CD4-positive, alpha-beta T cell treated with Interleukin-21 for 1 hour (primary cell): Measurements from ENCODE around the gene PADI4.
A peak's percentile ranks its signal among the peaks of the same experiment; 100 is the strongest.
"Not testable (repeated sequence)": the region's sequence is repeated elsewhere in the genome, so short reads cannot be mapped to it uniquely, and the experiment has no call there.

Experiments used
- DNase-seq: peaks from one replicate; pipeline ENCODE4 v3.0.0-alpha.2; 2020

PADI4 gene

DNA sequence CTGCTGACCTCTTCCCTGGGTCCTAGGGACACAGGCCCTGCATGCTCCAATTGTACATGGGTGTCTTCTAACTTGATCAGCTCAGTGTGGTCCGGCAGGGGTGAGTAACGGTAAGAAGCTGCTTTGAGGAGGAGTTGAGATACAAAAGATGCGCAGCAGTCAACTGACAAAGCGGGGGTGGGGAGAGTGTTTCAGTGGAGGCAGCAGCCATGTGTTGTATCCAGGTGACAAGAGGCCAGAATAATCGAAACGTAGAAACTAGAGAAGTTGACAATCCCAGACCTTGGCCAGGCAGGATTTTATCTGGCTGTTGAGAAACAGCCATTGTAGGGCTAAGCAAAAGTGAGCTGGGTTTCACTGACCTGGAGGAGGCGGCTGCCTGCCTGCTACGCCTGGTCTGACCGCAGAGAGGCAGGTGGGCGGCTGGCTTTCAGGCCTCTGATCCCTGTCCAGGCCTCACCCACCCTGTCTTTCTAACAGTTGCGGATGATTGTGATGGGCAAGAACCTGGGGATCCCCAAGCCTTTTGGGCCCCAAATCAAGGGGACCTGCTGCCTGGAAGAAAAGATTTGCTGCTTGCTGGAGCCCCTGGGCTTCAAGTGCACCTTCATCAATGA lies 92.8 kb downstream of the PADI4 start:
- no peak for DNase-seq

DNA sequence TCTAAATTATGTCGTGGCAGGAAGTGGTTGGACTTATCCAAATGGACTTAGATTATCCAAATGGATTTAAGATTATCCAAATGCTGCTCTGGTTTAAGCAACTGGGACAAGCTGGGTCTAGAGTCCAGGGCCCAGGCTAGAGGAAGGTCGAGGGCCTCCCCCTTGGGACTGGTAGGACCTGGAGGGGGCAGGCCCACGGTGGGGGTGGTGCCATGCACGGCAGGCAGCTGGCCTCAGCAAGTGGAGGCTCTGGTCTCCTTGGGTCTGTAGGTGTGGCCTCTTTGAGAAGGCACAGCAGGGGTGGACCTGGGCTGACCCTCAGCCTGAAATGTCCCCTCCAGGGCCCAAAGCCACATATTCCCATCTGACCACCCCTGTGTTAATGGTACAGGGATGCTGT lies 93.8 kb downstream of the PADI4 start:
- no peak for DNase-seq

DNA sequence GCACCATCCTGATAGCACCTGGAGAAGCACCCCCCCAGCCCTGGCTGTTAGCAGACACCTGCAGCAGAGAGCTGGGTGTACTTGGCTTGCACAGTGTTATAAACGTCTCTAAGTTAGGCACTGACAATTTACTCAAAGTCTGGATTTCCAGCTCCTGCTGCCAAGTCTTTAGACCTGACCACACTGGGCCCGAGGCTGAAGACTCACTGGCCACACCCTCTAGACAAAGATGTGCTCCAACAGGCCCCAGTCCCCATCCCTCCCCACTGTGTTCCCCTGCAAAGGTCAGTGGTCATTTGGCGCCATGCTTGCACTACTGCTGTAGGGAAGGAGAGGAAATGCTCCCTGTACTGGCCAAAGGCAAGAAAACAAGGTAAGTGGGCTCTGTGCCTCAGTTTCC lies 95.1 kb downstream of the PADI4 start:
- no peak for DNase-seq

DNA sequence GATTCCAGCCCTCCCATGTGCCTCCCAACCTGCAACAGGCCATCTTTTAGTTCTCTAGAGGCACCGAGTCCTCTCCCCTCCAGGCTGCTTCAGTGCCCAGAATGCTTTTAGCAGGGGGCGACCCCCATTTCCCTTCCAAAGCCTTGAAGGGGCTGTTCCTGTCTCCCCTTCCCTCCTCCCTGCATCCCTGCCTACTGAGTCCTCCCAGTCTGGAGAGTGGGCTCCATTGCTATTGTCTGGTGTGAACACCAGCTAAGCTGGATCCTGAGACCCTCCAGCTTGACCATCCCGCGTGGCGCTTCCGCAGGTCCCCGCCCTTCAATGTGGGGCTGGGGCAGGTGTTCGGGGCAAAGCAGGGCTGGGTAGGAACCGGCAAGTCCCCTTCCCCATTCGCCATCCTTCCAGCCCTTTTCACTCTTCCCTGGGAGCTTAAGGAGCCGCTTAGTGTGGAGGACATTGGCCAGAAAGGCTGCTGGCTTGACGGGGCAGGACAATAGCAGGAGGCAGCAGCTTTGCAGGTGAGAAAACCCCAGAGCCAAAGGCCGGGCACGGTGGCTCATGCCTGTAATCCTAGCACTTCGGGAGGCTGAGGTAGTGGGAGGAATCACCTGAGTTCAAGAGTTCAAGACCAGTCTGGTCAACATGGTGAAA lies 96.2 kb downstream of the PADI4 start:
- no peak for DNase-seq

DNA sequence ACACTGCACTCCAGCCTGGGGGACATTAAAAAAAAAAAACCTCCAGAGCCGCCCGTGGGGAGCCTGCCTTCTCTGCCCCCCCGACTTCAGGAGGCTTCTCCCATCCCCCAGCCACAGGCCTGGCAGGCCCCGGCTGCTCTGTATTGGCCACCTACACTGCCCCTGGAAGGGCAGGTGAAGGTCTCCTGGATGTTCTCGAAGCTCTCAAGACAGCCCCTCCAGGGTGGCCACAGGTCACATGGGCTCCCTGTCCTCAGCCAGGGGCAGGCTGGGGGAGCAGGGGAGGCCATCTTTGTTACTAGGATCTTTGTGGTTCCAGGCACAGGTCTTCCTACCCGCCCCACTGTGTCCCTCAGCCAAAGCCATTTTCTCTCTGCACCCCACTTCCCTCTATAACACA lies 96.8 kb downstream of the PADI4 start:
- DNase-seq: no peak

DNA sequence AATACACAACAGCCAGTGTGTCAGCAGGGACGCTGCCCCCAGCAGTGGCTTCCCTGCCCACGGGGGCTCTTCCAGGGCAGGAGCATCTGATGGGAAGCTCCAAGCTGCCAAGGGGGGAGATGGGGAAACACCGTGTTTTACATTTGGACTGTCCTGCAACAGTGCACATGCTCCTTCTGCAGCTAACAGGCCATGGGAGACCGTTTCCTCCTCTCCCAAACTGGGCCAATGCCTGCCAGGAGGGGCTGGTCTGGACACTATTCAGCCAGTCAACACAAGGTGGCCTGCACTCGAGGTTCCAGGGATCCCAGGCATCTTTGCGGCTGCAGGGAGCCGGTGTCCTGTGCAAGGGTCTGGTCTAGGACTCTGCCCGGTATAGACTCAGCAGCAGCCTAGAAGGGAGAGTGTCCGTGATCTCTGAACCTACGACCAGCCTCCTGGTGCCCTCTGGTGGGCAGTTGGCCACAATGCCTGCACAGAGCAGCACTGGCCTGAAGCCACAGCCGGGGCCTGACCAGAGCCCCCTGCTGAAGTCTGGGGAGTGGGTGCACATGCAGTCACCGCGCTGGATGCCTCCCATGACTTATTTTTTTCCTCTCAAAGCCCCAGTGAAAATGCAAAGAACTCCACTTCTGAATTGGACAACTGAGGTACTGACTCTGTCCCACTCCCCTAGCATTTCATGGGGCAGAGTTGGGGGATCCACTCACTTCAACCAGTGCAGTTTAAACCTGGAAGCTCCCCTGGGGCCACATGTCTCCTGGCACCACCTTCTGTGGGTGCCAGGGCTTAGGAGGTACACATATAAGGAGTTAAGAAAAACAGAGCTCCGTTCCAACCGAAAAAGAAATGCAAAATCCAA lies 98.1 kb downstream of the PADI4 start:
- peak; percentile 29 for DNase-seq

DNA sequence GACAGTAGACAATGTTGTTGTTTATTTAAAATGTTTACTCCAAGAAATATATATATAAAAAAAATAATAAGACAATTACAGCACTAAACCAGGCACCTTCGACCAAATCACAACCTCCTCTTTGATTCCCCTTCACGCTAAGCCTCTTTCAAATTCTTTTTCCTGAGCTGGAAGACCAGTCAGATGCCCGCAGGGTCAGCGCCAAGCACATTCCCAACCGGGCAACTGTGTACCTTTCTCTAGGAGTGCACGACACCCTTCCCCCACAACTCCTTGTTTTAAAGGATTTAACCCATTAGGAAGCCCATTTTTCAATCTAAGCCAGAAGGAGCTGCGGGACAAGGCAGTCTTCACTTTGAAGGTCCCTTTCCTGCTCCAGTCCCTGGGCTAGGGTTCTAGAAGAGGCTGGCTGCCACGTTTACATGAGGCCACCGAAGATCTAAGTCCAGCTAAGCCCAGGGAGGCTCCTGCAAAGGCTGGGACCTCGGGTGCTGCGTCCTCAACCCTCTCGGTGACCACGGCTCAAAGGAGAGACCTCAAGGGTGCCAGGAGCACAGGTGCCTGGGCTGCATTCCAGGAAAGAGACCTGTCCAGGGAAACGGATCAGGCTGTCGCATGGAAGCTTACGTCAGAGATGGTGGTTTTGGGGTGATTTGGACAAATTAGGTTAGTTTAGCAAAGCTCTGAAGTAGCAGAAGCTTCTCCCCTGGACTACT lies 98.9 kb downstream of the PADI4 start:
- not testable (repeated sequence) for DNase-seq

DNA sequence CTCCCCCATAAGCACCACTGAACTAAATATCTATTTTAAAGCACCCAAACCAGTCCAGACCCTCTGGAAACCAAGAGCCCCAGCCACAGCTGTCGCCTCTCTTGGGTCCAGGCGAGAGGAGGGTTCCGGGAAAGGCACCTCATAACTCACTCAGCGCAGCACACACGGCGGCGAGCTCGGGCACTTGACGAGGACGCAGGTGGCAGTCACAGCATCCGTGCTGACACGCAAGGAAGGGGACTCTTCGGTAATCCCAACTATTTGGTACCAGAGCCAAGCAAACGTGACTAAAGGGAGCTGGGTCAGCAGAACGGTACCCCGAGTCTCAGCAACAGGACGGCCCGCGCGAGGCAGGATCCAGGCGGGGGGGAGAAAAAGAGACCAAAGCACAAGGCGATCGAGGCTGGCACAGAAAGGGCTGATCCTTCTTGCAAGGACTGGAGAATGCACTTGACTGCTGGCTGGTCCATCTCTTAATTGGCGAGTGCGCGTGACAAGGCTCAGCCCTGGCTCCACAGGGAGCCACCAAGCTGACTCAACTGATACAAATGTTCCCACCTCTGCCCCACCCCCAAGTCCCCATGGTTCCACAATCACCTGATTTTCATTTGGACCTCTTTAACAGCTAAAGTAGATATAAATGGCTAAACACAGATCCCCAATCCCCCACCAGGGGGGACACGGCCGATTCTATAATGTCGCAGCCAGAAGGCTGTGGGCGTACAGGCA lies 100.0 kb downstream of the PADI4 start:
- not testable (repeated sequence) for DNase-seq

DNA sequence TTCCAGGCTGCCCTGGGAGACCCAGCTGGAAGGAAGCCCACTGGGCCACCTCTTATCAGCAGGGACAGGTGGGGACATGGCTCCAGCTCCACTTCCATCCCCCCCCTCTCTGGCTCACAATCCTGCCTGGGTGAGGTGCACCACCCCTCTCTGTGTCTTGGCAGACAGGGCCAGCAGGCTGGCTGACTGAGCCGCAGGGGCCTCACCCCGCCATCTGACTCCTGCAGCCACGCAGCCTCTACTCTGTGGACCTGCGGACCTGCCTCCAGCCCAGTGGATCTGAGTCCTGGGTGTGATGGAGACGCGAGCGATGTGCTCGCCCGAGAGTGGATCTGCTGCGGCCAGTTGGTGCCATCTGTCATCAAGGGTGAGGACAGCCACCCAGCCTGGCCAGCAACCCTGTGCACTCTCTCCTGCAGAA lies 101.4 kb downstream of the PADI4 start:
- no peak for DNase-seq

DNA sequence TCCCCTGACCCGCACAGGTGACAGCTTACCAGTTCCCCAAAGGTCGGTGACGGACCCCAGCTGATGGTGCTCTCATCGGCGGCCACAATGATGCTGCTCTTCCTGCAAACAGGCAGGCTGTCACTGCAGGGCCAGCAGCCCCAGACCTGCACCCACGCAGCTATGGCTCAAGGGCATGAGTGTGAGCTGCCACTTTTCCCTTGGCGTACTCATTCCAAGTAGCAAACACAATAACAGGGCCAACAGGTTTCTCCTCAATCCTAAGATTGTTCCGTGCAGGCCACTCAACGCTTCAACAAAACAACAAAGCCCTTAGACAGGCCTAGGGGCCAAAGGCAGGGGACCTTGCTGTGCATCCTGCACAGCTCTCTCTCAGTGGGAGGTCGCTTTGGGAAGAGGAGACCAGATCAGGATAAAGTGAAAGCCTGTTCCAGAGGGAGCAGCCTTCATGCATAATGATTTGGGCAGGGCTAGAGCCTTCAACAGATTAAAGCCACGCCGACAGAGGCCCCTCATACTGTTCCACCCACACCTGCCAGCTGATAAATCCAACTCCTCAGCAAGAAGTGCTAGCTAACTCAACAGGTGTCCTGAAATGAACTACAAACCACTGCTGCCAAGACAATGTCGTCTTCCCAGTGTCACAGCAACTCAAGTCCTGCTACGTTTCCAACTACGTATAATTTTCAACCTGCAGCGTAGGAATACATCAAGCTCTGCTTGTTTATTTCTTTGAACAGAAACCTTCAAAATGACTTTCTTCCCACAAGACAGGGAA lies 104.3 kb downstream of the PADI4 start:
- no peak for DNase-seq
